Right lobe of liver (tissue), 4 donors: ENCODE data around the gene ACVRL1.

Experiments used
- CTCF ChIP-seq, 4 donors: fragments of 200-600 bp in 3 of 4; fragments of 450-650 bp in 1 of 4; IDR thresholded peaks; one replicate each; pipeline versions ENCODE4 v1.5.1 to v1.8.0; 2016 to 2022; ENCODE audit warnings: antibody characterized with exemption in 4 of 4, mild to moderate bottlenecking in 2 of 4
- POLR2A ChIP-seq: fragments of 450-650 bp; IDR thresholded peaks from one replicate; pipeline ENCODE4 v1.6.1; 2017; ENCODE audit warnings: antibody characterized with exemption, mild to moderate bottlenecking
- donor health status: DM: no; HTN: no; CAD: no.
- donor health status: DM: no; HTN: no; CAD: no.
- donor health status: DM: no; HTN: yes; CAD: no.

- TF ChIP-seq CTCF (IDR thresholded peaks at IDR 0.05) (no peak), POLR2A (no peak)
These were observed 30.6 kb downstream of the ACVRL1 start for GRCh38 chr12:51937926-51938325.
